ENCODE data around the gene TAOK3.

DNA sequence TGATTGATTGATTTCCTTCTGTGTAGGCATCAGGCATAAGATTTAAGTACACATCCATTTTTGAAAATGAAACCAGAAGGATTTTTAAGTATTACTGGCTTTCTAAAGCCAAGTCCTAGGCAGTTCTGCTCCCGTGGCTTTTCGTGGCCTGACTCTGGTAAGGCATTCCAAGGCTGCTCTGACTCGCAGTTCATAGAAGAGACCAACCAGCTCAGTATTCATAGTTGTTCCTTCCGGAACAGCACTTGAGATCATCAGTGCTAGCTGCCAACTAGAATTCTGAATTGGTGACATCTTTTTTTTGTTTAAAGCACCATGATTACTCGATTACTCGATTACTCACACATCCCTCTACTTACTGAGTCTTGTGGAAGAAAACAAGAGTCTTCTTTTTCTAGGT is 29.5 kb upstream of the TAOK3 start:
- TF ChIP-seq, protein P1, sequence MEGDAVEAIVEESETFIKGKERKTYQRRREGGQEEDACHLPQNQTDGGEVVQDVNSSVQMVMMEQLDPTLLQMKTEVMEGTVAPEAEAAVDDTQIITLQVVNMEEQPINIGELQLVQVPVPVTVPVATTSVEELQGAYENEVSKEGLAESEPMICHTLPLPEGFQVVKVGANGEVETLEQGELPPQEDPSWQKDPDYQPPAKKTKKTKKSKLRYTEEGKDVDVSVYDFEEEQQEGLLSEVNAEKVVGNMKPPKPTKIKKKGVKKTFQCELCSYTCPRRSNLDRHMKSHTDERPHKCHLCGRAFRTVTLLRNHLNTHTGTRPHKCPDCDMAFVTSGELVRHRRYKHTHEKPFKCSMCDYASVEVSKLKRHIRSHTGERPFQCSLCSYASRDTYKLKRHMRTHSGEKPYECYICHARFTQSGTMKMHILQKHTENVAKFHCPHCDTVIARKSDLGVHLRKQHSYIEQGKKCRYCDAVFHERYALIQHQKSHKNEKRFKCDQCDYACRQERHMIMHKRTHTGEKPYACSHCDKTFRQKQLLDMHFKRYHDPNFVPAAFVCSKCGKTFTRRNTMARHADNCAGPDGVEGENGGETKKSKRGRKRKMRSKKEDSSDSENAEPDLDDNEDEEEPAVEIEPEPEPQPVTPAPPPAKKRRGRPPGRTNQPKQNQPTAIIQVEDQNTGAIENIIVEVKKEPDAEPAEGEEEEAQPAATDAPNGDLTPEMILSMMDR (IDR thresholded peaks at IDR 0.05), result no peak
- TF ChIP-seq EZH2 (IDR thresholded peaks at IDR 0.05; ENCODE audit: borderline replicate concordance, insufficient read depth, low read depth, low read length, poor library complexity, severe bottlenecking), result no peak

All from B cell (primary cell).